ENCODE data around the gene GAN.

The GAN gene

DNA sequence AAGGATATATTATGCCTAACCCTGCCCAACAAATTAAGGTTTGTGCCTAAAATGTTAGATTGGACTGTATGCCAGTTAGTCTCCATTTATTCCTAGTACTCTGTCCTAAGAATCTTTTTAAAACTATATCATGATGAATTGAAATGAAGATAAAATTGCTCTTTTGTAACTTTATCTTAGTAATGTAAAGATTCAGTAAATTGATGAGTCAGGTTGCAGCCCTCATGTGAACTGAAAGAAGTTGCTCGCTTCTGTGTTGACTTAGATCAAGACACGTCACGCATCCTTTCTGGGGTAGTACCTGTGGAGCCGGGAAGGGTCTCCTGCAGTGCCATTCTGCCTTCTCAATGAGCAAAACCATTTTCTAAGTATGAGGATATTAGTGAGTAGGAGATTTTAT lies 63.3 kb downstream of the GAN start:
- no peak for TF ChIP-seq FOXP2 (optimal IDR thresholded peaks at IDR 0.05; ENCODE audit: borderline replicate concordance, extremely low read depth, extremely low read length, insufficient read depth)

DNA sequence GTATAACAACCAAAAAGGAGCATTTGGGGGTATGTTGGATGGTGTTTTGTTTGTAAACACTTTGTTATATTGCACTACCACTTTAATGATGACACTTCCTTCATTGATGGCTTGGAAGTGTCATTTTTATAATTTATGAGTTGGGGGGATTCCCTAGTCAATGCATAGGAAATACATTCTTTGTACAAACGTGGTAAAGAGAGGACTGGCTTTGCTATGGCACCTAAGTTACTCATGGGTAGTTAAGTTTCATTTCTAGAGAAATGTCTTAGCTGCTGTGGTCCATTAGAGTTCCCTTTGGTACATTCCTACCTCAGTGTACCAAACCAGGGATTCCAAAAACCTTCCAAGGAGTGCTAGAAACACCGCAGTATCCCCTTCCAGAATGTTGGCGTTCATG lies 66.2 kb downstream of the GAN start:
- no peak for TF ChIP-seq TAF1 (IDR thresholded peaks at IDR 0.05; ENCODE audit: borderline replicate concordance, insufficient read depth, low read length)
- TF ChIP-seq, protein P1, sequence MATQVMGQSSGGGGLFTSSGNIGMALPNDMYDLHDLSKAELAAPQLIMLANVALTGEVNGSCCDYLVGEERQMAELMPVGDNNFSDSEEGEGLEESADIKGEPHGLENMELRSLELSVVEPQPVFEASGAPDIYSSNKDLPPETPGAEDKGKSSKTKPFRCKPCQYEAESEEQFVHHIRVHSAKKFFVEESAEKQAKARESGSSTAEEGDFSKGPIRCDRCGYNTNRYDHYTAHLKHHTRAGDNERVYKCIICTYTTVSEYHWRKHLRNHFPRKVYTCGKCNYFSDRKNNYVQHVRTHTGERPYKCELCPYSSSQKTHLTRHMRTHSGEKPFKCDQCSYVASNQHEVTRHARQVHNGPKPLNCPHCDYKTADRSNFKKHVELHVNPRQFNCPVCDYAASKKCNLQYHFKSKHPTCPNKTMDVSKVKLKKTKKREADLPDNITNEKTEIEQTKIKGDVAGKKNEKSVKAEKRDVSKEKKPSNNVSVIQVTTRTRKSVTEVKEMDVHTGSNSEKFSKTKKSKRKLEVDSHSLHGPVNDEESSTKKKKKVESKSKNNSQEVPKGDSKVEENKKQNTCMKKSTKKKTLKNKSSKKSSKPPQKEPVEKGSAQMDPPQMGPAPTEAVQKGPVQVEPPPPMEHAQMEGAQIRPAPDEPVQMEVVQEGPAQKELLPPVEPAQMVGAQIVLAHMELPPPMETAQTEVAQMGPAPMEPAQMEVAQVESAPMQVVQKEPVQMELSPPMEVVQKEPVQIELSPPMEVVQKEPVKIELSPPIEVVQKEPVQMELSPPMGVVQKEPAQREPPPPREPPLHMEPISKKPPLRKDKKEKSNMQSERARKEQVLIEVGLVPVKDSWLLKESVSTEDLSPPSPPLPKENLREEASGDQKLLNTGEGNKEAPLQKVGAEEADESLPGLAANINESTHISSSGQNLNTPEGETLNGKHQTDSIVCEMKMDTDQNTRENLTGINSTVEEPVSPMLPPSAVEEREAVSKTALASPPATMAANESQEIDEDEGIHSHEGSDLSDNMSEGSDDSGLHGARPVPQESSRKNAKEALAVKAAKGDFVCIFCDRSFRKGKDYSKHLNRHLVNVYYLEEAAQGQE (IDR thresholded peaks at IDR 0.05; ENCODE audit: insufficient read depth in 1 of 2, low read depth in 2 of 2, low read length in 2 of 2), result no peak
- no peak for TF ChIP-seq POLR2AphosphoS5 (IDR thresholded peaks at IDR 0.05; ENCODE audit: low read depth, low read length)
- no peak for TF ChIP-seq FOXP2 (optimal IDR thresholded peaks at IDR 0.05; ENCODE audit: borderline replicate concordance, extremely low read depth, extremely low read length, insufficient read depth)
- no peak for TF ChIP-seq SIN3A (IDR thresholded peaks at IDR 0.05; ENCODE audit: borderline replicate concordance, insufficient read depth, low read length)

DNA sequence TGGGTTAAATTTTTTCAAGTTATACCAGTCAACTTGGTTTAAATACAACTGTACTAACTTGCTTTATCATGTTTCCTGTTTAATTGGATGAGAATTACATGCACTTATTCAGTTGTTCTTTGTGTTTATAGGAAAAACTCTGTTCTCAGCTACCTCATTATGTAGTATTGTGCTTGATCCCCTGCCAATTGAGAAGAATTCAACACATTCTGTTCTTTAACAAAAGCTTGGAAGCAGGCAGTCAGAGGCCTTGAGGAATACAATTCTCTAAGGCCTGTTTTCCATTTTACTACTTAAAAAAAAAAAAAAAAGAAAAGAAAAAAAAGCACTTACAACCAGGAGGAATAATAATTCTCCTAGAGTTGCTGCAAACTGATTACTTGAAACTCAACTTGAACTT lies 69.2 kb downstream of the GAN start:
- TF ChIP-seq POLR2AphosphoS5 (IDR thresholded peaks at IDR 0.05; ENCODE audit: low read depth, low read length) (no peak), FOXP2 (optimal IDR thresholded peaks at IDR 0.05; ENCODE audit: borderline replicate concordance, extremely low read depth, extremely low read length, insufficient read depth) (no peak), SIN3A (IDR thresholded peaks at IDR 0.05; ENCODE audit: borderline replicate concordance, insufficient read depth, low read length) (no peak), TAF1 (IDR thresholded peaks at IDR 0.05; ENCODE audit: borderline replicate concordance, insufficient read depth, low read length) (no peak)
- TF ChIP-seq, protein P1 (IDR thresholded peaks at IDR 0.05; ENCODE audit: insufficient read depth in 1 of 2, low read depth in 2 of 2, low read length in 2 of 2), result no peak

DNA sequence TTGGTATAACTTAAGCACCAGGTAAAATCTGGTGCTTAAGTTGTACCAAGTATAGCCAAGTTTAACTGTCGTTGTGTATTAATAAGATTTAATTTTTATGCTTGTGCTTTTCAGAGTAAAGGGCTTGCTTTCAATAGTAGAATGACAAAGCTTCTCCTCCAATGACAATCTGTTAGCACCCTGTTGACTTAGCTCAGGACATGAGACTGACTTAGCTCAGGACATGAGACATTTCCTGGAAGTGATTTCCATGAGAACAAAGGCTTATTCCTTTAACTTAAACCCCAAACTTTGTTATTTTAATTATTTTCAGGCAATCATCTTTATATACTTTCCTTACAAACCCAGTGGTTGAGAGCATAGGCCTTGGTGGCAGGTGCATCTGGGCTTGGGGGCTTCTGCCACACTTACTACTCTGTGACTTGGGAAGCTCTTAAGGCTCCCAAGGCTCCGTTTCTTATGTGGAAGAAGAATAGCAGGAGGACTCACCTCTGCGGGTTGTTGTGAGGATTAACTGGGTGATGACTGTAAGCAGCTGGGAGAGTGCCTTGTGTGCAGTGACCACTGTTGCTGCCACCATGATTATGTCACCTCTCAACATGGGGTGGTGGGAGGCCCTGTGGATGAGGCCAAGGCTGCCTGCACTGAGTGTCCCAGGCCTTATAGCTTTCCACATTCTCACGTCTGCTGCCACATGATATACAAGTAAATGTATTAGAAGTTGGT lies 70.4 kb downstream of the GAN start:
- TF ChIP-seq, protein P1 (IDR thresholded peaks at IDR 0.05; ENCODE audit: insufficient read depth in 1 of 2, low read depth in 2 of 2, low read length in 2 of 2), result no peak
- no peak for TF ChIP-seq SIN3A (IDR thresholded peaks at IDR 0.05; ENCODE audit: borderline replicate concordance, insufficient read depth, low read length)
- TF ChIP-seq FOXP2 (optimal IDR thresholded peaks at IDR 0.05; ENCODE audit: borderline replicate concordance, extremely low read depth, extremely low read length, insufficient read depth), result no peak
- TF ChIP-seq POLR2AphosphoS5 (IDR thresholded peaks at IDR 0.05; ENCODE audit: low read depth, low read length), result no peak
- no peak for TF ChIP-seq TAF1 (IDR thresholded peaks at IDR 0.05; ENCODE audit: borderline replicate concordance, insufficient read depth, low read length)

DNA sequence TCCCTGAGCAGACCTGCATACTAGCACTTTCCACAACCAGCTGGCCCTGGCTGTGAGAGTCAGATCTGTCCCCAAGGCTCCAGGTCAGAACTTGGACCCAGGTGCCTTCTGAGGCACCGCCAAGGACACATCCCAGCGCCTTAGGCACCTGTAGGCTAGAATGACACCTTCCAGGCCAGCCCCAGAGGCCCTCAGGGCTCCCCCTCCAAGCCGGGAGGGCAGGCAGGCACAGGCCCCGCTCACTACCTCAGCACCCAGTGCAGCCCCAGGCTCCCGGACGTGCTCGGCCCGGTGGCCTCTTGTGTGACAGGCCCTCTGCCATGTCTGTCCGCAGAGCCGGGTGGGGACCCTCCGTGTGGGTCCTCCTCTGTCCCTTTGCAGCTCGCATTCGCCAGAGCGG lies 73.6 kb downstream of the GAN start:
- TF ChIP-seq SIN3A (IDR thresholded peaks at IDR 0.05; ENCODE audit: borderline replicate concordance, insufficient read depth, low read length), result no peak
- TF ChIP-seq TAF1 (IDR thresholded peaks at IDR 0.05; ENCODE audit: borderline replicate concordance, insufficient read depth, low read length), result no peak
- no peak for TF ChIP-seq POLR2AphosphoS5 (IDR thresholded peaks at IDR 0.05; ENCODE audit: low read depth, low read length)
- TF ChIP-seq FOXP2 (optimal IDR thresholded peaks at IDR 0.05; ENCODE audit: borderline replicate concordance, extremely low read depth, extremely low read length, insufficient read depth), result no peak
- TF ChIP-seq, protein P1 (IDR thresholded peaks at IDR 0.05; ENCODE audit: insufficient read depth in 1 of 2, low read depth in 2 of 2, low read length in 2 of 2), result no peak
